HepG2 (cell line): ENCODE data around the gene COL4A3.

Source experiments
- CTCF ChIP-seq: sonication (generic); formaldehyde crosslinking; IDR thresholded peaks from 2 replicates; pipeline ENCODE4 v1.5.0; 2020; ENCODE audit warnings: mild to moderate bottlenecking, missing genetic modification reagents, moderate library complexity
- ELF4 ChIP-seq: sonication (generic); formaldehyde crosslinking; IDR thresholded peaks from 2 replicates; pipeline ENCODE4 v1.5.0; 2020; ENCODE audit warnings: missing genetic modification reagents, mild to moderate bottlenecking, moderate library complexity, borderline replicate concordance
- HCFC1 ChIP-seq: fragments of 150-350 bp; IDR thresholded peaks from 2 replicates; pipeline ENCODE4 v1.6.1; 2014; ENCODE audit warnings: low read depth, low read length
- KDM1A ChIP-seq: IDR thresholded peaks from 2 replicates; pipeline ENCODE4 v1.6.1; 2016; ENCODE audit warnings: missing compliant biosample characterization
- KLF16 ChIP-seq, 2 experiments: sonication (generic) in 1 of 2; formaldehyde crosslinking in 1 of 2; IDR thresholded peaks; 2 replicates each; pipeline versions ENCODE4 v1.6.1 to v1.8.0; 2016 to 2023; ENCODE audit warnings: missing genetic modification reagents in 2 of 2, missing compliant biosample characterization in 1 of 2
- MED13 ChIP-seq: sonication (generic); formaldehyde crosslinking; IDR thresholded peaks from 2 replicates; pipeline ENCODE4 v1.5.0; 2020; ENCODE audit warnings: missing genetic modification reagents
- PCBP1 ChIP-seq: fragments of 200-400 bp; formaldehyde crosslinking; IDR thresholded peaks from 2 replicates; pipeline ENCODE4 v1.6.1; 2017; ENCODE audit warnings: mild to moderate bottlenecking, low read depth, low read length, borderline replicate concordance
- POLR2A ChIP-seq, 2 experiments: IDR thresholded peaks; 2 replicates each; pipeline ENCODE4 v1.6.1; 2011; ENCODE audit warnings: low read depth in 2 of 2, low read length in 2 of 2, mild to moderate bottlenecking in 1 of 2, moderate library complexity in 1 of 2; ENCODE audit not compliant: insufficient read depth in 1 of 2
- YY1 ChIP-seq: IDR thresholded peaks from 2 replicates; pipeline ENCODE4 v1.6.1; 2011; ENCODE audit warnings: low read length, low read depth, moderate library complexity, mild to moderate bottlenecking; ENCODE audit not compliant: insufficient read depth, insufficient replicate concordance
- ZNF280B ChIP-seq: sonication (generic); formaldehyde crosslinking; IDR thresholded peaks from 2 replicates; pipeline ENCODE4 v1.5.0; 2020; ENCODE audit warnings: missing genetic modification reagents, mild to moderate bottlenecking, borderline replicate concordance
- ZNF44 ChIP-seq: sonication (generic); formaldehyde crosslinking; IDR thresholded peaks from 2 replicates; pipeline ENCODE4 v1.5.1; 2020; ENCODE audit warnings: mild to moderate bottlenecking, missing genetic modification reagents

- TF ChIP-seq ZNF44 (CRISPR knock-in tag), result no peak
- TF ChIP-seq PCBP1, result no peak
- TF ChIP-seq MED13 (CRISPR knock-in tag), result no peak
- TF ChIP-seq KLF16 (CRISPR knock-in tag; IDR thresholded peaks at IDR 0.05), result no peak
- no peak for TF ChIP-seq POLR2A (IDR thresholded peaks at IDR 0.05; ENCODE audit: insufficient read depth in 1 of 2, low read depth in 2 of 2, low read length in 2 of 2)
- no peak for TF ChIP-seq CTCF (CRISPR knock-in tag)
- no peak for TF ChIP-seq HCFC1
- TF ChIP-seq ELF4, result no peak
- TF ChIP-seq KDM1A (CRISPR knock-in tag), result no peak
- no peak for TF ChIP-seq YY1
- TF ChIP-seq ZNF280B (CRISPR knock-in tag), result no peak
Observed at GRCh38 chr2:227228061-227228667, 63.7 kb downstream of the COL4A3 start.
